ENCODE measurements around the gene SLC1A1.

- TF ChIP-seq, protein P1, sequence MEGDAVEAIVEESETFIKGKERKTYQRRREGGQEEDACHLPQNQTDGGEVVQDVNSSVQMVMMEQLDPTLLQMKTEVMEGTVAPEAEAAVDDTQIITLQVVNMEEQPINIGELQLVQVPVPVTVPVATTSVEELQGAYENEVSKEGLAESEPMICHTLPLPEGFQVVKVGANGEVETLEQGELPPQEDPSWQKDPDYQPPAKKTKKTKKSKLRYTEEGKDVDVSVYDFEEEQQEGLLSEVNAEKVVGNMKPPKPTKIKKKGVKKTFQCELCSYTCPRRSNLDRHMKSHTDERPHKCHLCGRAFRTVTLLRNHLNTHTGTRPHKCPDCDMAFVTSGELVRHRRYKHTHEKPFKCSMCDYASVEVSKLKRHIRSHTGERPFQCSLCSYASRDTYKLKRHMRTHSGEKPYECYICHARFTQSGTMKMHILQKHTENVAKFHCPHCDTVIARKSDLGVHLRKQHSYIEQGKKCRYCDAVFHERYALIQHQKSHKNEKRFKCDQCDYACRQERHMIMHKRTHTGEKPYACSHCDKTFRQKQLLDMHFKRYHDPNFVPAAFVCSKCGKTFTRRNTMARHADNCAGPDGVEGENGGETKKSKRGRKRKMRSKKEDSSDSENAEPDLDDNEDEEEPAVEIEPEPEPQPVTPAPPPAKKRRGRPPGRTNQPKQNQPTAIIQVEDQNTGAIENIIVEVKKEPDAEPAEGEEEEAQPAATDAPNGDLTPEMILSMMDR (IDR thresholded peaks at IDR 0.05): no peak
- TF ChIP-seq POLR2A (IDR thresholded peaks at IDR 0.05): no peak
Observed at GRCh38 chr9:4617752-4618151, 127.5 kb downstream of the SLC1A1 start.

All from uterus (tissue), 2 donors.